ENCODE results near the gene CADM2. TPM values are rescaled to one million over a fixed set of nuclear protein-coding genes. Genes with fewer than 3 reads are reported as not detected.

Gene CADM2
- total and polyA plus RNA-seq, 12 donors, result 0.12 to 3.0 (median 0.62) TPM

DNA sequence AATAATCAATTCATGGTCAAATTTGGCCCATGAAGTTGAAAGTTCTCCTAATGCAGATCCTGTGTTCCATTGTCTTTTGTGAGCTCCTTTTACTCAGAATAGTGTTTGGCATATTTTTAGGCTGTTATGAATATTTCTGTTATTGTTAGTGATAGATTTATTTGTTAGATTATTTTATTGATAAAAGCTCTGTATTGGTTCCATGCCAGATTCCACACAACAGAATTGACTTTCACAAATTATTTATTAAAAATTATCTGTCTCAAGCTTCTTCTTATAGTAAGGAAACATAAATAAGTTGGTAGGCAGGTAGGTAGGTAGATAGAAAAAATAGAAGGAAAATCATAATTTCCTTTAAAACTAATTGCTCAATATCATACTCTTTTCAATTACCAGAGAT, 557.4 kb downstream of the CADM2 start:
- intact Hi-C loops (cut with DNase I), result no loop called here
- no peak for TF ChIP-seq CTCF (IDR thresholded peaks at IDR 0.05)

GRCh38 chr3:85524104-85524503, 565.3 kb downstream of the CADM2 start:
- Histone ChIP-seq H3K36me3 (no peaks in the 10 kb centered on the region), H3K4me1 (no peaks in the 10 kb centered on the region), H3K27ac (no peak overlapping the region), H3K27me3 (no peaks in the 10 kb centered on the region), H3K4me3 (no peak overlapping the region), H3K9me3 (no peaks in the 10 kb centered on the region)
- intact Hi-C loops (cut with DNase I), result no loop called here
- WGBS, 2 donors, result 89 to 93% methylated on average over 1 of the region's 1 CpG
- TF ChIP-seq CTCF (IDR thresholded peaks at IDR 0.05), result no peak
- no peak for ATAC-seq
- DNase-seq, result no peak

More for the DNA sequence above, 557.4 kb downstream of the CADM2 start:
- no peak for ATAC-seq
- Histone ChIP-seq H3K4me1 (no peaks in the 10 kb centered on the region), H3K9me3 (peaks cover 0 to 3% (median 0%) of the 10 kb centered on the region in 11 donors), H3K27me3 (no peaks in the 10 kb centered on the region), H3K4me3 (no peak overlapping the region), H3K27ac (no peak overlapping the region), H3K36me3 (no peaks in the 10 kb centered on the region)
- DNase-seq, result no peak

DNA sequence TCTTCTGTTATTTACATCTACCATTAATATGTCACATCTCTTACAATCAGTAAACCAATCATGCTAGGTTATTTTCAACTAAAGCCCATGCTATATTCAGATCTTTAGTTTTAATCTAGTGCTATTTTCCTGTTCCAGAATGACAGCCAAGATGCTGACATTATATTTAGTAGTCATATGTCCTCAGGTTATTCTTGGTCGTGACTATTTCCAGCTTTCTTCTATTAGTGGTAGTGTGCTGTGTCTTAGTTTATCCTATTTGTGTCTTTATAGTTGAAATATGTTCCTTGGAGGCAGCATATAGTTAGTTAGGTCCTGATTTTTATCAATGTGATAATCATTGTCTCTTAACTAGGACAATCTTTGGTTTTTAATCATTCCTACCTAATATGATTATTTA, 566.5 kb downstream of the CADM2 start:
- Histone ChIP-seq H3K27me3 (no peaks in the 10 kb centered on the region), H3K4me1 (no peaks in the 10 kb centered on the region), H3K9me3 (no peaks in the 10 kb centered on the region), H3K4me3 (no peak overlapping the region), H3K36me3 (no peaks in the 10 kb centered on the region), H3K27ac (no peak overlapping the region)
- DNase-seq, result no peak
- no peak for ATAC-seq
- TF ChIP-seq CTCF (IDR thresholded peaks at IDR 0.05), result no peak
- intact Hi-C loops (cut with DNase I), result no loop called here
- 38 to 39% methylated on average over 1 of the region's 1 CpG for WGBS, 2 donors

DNA sequence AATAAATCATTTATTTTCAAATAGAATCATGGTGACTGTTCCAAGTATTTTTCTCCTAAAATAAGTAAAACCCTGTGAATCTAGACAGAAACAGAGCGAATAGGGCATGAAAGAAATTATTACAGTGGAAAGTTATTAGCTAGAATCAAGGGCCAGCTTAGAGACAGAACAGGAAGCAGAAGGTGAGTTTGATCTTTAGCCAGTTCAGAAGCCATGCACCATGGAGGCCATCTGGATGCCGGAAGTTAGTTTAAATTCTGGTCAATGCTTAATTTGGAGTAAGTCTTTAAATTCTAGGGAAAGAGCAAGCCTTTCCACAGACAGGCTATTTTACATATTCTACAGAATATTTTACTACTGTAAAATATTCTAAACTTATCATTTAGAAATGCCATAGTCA, 574.8 kb downstream of the CADM2 start:
- intact Hi-C loops (cut with DNase I), result no loop called here
- no peak for TF ChIP-seq CTCF (IDR thresholded peaks at IDR 0.05)
- no peaks in the 10 kb centered on the region for H3K36me3 ChIP-seq
- WGBS, 2 donors, result 79 to 95% methylated on average over 2 of the region's 2 CpGs
- no peaks in the 10 kb centered on the region for H3K27me3 ChIP-seq
- no peak overlapping the region for H3K4me3 ChIP-seq
- ATAC-seq (no peak), DNase-seq (no peak)
- no peaks in the 10 kb centered on the region for H3K4me1 ChIP-seq
- peaks cover 0 to 11% (median 0%) of the 10 kb centered on the region in 11 donors for H3K9me3 ChIP-seq
- H3K27ac ChIP-seq, result no peak overlapping the region

DNA sequence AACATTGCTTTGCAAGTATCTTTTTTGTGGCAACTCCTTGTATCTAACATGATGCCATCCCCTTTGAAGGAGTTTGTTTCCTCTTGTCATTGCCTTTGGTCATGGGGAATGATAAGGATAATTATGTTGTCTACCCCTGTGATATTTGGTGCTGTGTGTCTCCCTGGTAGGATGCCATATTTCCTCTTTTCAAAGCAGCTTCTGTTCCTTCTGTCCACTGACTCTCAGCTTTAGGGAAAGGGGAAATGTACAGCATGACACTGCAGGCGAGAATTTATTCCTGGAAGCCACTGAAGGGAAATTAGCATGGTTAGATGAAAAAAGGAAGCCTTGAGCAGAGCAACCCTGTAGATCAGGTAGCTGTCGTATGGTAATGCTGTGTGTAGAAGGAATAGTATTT, 576.7 kb downstream of the CADM2 start:
- no peak for DNase-seq
- Histone ChIP-seq H3K4me3 (no peak overlapping the region), H3K36me3 (no peaks in the 10 kb centered on the region), H3K4me1 (no peaks in the 10 kb centered on the region), H3K27ac (no peak overlapping the region), H3K9me3 (peaks cover 0 to 11% (median 0%) of the 10 kb centered on the region in 11 donors), H3K27me3 (no peaks in the 10 kb centered on the region)
- TF ChIP-seq CTCF (IDR thresholded peaks at IDR 0.05), result no peak
- intact Hi-C loops (cut with DNase I), result no loop called here
- WGBS, 2 donors, result 62 to 67% methylated on average over 2 of the region's 2 CpGs
- peak in 1 of 8 donors; percentile 16 for ATAC-seq
